ENCODE data around the gene GGA2.

DNA sequence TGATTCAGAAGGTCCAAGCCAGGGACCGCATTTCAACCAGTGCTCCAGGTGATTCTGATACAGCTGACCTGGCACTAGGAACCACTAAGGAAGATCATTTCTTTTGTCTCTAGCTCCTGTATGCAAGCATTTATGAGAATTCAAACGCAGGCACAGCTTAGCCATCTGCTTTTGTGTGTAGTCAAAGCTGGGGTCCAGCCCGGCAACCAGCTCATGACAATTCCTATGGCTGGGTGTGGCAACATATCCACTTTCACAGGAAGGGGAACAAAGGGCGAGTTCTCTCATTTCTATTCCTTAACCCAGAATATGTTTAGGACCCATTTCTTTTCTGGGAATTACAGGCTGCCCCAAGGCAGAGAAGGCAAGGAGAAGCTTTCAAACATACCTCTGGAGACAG, 30.0 kb downstream of the GGA2 start:
- TF ChIP-seq POLR2AphosphoS5 (IDR thresholded peaks at IDR 0.05) (no peak), CTCF (IDR thresholded peaks at IDR 0.05) (no peak), POLR2A (IDR thresholded peaks at IDR 0.05) (no peak)
